ENCODE measurements around the gene MLH3.
"Not testable (repeated sequence)": the region's sequence is repeated elsewhere in the genome, so short reads cannot be mapped to it uniquely, and the experiment has no call there.

The MLH3 gene

GRCh38 chr14:75050852-75051555 lies at the start of gene MLH3:
TSS of gene MLH3 (minus strand) at chr14:75051467. CDS start at chr14:75049655, 1,812 bp downstream.
- DNase-seq, result peak; percentile 65

DNA sequence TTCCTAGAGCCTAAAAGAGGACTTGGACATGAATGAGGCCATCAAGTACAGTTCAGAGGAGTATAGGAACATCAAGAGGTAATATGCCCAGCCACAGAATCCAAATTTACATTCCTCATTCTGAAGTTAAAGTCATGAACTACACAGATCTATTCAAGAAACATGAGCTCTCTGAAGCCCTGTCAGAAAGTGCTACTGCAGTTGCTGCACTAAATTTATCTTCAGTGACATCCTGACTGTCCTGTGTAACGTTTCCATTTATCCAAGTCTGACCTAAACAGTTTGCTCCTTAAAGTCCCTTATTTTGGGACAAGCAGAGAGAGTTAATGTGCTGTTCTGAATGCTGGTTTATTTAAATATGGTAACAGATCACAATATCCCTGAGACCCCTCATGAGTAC lies 47.4 kb upstream of the MLH3 start:
- DNase-seq, result no peak

GRCh38 chr14:75098212-75098611 lies 46.9 kb upstream of the MLH3 start:
- no peak for DNase-seq

- no peak for DNase-seq
Measured at GRCh38 chr14:75096959-75097358, 45.7 kb upstream of the MLH3 start.

- no peak for DNase-seq
Measured at GRCh38 chr14:75095690-75096089, 44.4 kb upstream of the MLH3 start.

DNA sequence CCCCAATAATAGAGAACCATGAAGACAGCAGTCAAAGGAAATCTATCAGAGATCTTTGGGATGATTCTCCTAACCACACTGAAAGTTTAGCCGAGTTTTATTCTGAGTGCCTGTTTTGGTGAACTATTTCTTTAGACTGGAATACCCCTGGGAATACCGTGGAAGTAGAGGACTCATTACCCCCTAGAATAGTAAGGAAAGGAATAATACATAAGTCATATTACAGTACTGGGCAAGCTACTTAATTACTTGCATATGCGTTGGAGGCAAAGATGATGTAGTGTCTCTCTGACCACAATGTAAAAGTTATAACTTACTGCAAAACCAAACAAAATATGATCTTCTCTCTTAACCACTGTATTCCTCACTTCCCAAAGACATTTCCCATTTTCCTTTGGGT lies 43.6 kb upstream of the MLH3 start:
- DNase-seq, result no peak

GRCh38 chr14:75092698-75093097 lies 41.4 kb upstream of the MLH3 start:
- no peak for DNase-seq

GRCh38 chr14:75091251-75091650 lies 40.0 kb upstream of the MLH3 start:
- no peak for DNase-seq

DNA sequence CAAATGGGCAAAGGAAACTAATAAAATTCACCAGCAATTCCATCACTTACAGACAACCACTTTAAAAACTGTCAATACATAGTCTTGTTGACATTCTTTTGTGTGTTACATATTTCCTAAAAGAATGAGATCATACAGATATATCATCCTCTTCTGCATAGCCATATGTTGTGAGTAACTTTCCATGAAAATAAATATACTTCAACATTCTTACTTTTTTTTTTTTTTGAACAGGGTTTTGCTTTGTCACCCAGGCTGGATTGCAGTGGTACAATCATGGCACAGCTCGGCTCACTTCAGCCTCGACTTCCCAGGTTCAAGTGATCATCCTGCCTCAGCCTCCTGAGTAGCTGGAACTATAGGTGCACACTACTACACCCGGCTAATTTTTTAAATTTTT lies 39.1 kb upstream of the MLH3 start:
- no peak for DNase-seq

DNA sequence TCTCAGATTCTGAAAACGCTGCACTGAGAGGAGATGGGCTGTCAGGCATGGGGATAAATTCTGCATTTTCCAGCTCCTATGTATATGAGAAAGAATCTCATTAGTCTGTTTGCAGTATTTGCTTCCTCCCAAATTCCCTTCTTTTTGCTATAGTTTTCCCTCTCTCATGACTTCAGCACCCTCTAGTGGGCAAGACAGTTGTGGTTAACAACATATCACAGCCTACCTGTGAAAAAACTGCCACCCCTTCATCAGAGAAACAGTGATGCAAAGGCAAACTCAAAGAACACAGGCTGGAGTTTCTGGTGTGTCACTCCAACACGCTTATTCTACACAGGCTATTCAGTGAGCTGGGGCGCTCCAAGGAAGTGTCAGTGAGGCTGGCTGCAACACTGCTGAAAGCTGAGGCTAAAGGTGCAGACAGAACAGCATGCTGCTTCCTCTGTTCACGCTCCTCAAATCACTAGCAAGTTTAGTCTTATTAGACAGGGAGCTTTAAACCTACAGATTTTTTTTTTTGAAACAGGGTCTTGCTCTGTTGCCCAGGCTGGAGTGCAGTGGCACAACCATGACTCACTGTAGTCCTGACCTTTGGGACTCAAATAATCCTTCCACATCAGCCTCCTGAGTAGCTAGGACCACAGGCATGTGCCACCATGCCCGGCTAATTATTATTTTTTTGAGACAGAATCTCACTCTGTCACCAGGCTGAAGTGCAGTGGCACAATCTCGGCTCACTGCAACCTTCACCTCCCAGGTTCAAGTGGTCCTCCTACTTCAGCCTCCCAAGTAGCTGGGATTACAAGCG lies 37.5 kb upstream of the MLH3 start:
- DNase-seq, result peak; percentile 1

DNA sequence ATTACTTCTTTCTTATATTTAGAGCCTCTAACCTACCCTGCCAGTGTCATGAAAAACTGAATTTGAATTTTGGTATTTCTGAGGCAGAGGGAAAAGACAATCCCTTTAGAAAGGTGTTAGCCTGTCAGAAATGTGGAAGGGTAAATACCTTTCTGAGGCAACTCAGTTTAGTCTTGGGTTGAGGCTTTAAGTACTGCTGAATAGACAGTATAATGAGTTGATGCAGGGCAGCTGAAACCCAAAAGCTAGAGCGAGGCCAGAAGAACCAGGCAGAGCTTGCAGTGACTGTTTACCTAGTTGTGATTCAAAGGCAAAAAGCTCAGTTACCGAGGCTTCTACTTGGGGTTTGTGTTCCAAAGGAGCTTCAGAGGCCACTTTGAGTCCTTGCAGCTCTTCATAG lies 36.9 kb upstream of the MLH3 start:
- DNase-seq, result no peak

DNA sequence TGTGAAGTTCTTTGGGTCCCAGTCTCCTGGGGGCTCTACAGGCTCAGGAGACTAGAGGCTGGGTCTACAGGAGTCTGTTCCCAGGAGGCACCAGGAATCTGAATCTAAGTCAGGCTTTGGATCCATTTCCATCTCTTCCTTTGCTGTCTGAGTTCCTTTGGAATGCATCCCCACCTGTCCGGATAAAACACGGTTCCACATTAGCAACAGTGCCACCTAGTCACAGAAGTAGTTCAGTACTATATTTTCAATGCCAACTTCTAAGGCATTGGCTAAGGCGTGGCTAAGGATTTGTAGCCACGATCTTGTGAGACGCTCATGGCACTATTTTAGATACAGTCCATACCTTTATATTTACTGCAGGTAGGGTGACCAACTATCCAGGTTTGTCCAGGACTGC lies 33.2 kb upstream of the MLH3 start:
- no peak for DNase-seq

DNA sequence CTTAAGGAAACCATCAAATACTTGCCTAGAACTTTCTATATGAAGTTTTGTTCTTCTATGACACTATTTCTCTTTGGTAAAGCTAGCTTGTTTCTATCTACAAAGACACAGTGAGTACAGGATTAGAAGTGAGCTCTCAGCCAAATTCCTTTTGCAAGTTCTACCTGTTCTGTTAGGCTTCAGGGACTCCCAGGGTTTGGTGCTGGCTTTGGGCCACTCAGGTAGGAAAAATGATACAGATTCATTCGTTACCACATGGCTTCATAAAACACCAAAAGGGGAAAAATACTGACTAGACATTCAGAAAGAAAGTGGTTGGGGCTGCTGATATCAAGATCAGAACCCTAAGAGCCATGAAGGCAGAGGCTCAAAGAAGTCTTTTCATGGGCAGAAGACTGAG lies 32.0 kb upstream of the MLH3 start:
- DNase-seq, result no peak

DNA sequence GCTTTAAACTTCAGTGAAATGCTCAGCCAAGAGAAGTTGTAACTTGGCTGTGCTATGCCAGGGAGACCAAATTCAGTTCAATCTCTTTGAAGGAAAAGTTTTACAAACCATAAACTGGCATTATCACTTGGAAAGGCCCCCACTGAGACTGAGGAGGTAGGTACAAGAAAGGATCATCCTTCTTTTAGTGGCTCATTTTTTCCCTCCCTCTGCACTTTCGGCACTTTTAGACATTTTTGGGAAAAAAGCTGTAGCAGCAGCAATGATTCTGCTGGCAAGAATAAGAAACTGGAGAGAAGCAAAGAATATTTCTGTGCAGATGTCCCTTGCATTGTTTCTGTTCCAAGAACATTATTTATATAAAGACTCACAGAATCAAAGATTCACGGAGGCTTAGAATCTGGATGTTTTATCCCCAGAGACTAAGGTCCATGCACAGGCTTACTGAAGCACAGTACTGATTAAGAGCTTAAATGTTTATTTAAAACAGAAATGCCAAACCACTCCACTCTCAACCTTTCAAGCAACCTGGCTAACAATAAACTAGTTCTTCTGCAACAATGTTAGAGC lies 30.5 kb upstream of the MLH3 start:
- no peak for DNase-seq

DNA sequence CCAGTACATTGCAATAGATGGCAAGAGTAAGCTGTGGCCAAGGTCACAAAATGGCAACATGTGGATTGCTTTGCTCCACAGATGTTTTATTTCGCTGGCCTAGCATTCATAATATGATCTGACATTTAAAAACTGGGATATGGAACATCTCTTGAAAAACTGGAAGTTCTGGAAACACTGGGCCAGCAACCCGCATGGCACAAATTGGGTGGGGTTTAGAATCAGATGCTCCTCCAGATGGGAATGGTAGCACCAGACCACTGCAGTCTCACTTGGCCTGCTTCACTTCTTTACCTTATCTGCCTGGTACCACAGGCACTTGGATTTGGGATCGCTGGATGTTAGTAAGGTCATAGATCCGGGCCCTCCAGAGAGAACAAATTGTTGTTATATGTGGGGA lies 28.3 kb upstream of the MLH3 start:
- no peak for DNase-seq

GRCh38 chr14:75077794-75078193 lies 26.5 kb upstream of the MLH3 start:
- no peak for DNase-seq

DNA sequence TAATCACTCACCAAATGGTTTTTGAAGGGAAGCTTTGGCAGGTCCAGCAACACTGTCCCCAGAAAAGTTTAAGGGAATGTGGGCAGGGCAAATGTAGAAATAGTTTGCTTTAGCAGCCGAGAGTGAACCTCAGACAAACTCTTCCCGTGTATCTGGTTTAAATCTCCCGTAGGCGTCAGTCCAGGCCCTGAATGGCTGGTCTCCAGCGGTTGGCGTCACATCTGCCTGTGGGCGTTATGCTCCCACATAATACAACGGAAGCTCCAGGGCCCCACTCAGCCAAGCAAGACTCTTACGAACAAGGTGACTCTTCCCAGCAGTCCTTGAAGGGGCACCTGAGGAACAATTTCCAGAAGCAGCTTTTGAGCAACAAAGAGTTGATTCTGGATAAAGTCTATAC lies 19.1 kb upstream of the MLH3 start:
- no peak for DNase-seq

- no peak for DNase-seq
Measured at GRCh38 chr14:75069811-75070145, 18.5 kb upstream of the MLH3 start.

DNA sequence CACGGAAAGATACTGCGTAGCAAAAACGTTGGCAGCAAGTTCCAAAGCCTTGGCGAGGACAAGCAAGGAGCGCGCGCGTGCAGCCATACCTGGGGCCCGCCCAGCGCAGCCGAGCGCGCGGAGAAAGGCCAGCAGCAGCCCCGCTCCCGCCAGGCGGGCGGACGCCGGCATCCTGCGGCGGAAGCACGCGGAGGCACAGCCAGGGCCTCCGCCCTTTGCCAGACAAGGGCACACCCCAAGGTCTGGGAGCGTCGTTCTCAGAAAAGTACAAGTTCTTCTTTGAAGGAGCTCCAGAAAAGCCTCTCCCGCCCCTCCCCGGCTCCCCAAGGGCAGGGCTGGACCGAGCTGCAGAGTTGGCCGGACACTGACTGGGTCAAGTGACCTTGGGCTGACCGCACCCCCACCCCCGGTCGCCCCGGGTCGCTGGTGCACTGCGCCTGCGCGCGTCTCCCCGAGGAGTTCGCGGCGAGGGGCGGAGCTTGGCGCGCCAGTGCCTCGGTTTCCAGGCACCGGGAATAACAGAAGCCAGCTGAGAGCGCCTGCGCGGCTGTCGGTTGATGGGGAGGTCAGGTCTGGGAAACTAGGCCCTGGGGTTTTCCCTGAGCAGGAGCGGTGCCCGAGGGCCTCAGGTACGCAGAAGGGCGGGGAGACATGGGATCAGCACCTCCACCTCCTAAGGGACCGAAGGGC lies 18.0 kb upstream of the MLH3 start, which contains the start of gene ZC2HC1C:
TSS of gene ZC2HC1C (plus strand) at position 521 of the 690 bp plus-strand sequence. CDS start 933 bp downstream, outside the sequence.
- peak; percentile 84 for DNase-seq

- DNase-seq, result no peak
Measured at GRCh38 chr14:75068294-75069120, 17.2 kb upstream of the MLH3 start.

DNA sequence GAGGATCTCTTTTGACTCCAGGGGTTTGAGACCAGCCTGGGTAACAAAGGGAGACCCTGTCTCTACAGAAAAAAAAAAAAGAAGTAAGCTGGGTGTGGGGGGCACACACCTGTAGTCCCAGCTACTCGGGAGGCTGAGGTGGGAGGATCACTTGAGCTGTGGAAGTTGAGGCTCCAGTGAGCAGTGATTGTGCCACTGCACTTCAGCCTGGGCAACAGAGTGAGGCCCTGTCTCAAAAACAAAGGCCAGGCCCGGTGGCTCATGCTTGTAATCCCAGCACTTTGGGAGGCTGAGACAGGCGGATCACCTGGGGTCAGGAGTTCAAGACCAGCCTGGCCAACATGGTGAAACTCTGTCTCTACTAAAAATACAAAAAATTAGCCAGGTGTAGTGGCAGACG lies 16.5 kb upstream of the MLH3 start:
- not testable (repeated sequence) for DNase-seq

GRCh38 chr14:75067212-75067611 lies 15.9 kb upstream of the MLH3 start:
- no peak for DNase-seq

GRCh38 chr14:75066691-75067090 lies 15.4 kb upstream of the MLH3 start:
- no peak for DNase-seq
